Frontal cortex (tissue), 4 donors: ENCODE measurements around the gene IKZF3. TPM values are rescaled to one million over a fixed set of nuclear protein-coding genes. Genes with fewer than 3 reads are reported as not detected.

Source experiments
- DNase-seq, 2 donors: peaks; one replicate each; pipeline ENCODE4 v3.0.0; 2012; ENCODE audit warnings: low spot score in 2 of 2
- FAIRE-seq: peaks from 2 replicates; lab custom pipeline; 2012; peaks lifted over from hg19 to GRCh38; lab: Jason Lieb, UNC
- total RNA-seq: library from RNA; depleted of rRNA; stranded (reverse); fragments of >200 nt; gene quantifications from one replicate; pipeline ENCODE4 v1.2.3, GENCODE V29; 2014
- donor health status: control.
- donor health status: control.
- donor health status: control.

IKZF3 gene
- total RNA-seq, 1 donor from 2014 or later: 0.41 TPM

- FAIRE-seq: no peak
- DNase-seq: no peak
These were observed 118.6 kb downstream of the IKZF3 start for GRCh38 chr17:39745335-39746144.

GRCh38 chr17:39744836-39745215 is 119.3 kb downstream of the IKZF3 start:
- no peak for FAIRE-seq
- no peak for DNase-seq

- no peak for FAIRE-seq
- DNase-seq: no peak
These were observed 119.9 kb downstream of the IKZF3 start for GRCh38 chr17:39744075-39744835.

DNA sequence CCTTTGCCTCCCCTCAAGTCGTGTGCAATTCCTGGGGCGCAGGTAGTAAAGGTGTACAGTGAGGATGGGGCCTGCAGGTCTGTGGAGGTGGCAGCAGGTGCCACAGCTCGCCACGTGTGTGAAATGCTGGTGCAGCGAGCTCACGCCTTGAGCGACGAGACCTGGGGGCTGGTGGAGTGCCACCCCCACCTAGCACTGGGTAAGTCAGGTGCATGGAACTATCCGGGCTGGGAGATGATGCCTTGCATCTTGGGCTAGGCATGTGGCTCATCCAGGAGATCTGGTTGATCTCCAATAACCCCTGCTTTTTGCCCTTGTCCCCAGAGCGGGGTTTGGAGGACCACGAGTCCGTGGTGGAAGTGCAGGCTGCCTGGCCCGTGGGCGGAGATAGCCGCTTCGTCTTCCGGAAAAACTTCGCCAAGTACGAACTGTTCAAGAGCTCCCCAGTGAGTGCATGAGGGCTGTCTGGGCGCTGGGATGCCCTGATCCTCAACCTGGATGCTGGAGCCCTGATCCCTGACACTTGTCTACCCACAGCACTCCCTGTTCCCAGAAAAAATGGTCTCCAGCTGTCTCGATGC is 121.2 kb downstream of the IKZF3 start:
- no peak for DNase-seq
- FAIRE-seq: no peak

DNA sequence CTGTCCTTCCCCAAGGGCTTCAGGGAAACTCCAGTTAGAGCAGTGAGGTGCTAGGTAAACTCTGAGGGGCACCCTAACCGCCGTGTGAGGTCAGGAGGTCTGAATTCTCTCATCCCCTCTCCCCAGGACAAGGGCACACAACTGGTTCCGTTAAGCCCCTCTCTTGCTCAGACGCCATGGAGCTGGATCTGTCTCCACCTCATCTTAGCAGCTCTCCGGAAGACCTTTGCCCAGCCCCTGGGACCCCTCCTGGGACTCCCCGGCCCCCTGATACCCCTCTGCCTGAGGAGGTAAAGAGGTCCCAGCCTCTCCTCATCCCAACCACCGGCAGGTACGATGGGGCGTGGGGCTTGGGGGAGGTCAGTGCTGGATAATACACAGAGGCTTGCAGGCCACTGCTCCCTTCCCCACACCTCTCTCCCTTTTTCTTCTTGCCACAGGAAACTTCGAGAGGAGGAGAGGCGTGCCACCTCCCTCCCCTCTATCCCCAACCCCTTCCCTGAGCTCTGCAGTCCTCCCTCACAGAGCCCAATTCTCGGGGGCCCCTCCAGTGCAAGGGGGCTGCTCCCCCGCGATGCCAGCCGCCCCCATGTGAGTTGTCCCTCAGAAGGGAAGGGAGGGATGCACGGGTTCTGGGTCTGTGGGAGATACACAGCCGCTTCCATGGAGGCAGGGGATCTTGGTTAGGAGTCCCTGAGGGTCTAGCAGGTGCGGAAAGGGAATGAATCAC is 121.8 kb downstream of the IKZF3 start:
- DNase-seq: no peak
- FAIRE-seq: no peak

GRCh38 chr17:39740357-39741111 is 123.6 kb downstream of the IKZF3 start:
- FAIRE-seq: no peak

DNA sequence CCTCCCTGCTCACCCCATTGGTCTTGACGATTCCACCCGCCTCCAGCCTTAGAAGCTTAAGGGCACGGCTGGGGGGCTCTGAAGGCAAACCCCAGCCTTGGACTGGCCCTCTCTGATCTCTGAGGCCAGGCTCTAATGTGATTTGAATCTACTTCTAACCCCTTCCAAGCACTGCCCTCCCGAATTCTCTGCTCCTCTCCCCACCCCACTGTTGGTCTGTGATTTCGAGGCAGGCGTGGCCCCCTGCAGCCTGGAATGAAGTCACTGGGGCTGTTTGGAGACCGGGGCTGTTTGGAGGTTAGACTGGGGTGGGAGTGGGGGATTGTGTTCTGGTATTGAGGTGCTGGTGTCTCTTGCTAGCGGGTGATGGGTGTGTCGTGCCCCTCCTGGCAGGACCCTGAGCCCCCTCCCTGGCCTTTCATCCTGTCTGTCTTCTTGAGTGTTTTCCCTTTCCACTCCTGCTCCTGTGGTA is 124.2 kb downstream of the IKZF3 start:
- FAIRE-seq: no peak
- DNase-seq: no peak

More at GRCh38 chr17:39740357-39741111, 123.6 kb downstream of the IKZF3 start:
- no peak for DNase-seq

DNA sequence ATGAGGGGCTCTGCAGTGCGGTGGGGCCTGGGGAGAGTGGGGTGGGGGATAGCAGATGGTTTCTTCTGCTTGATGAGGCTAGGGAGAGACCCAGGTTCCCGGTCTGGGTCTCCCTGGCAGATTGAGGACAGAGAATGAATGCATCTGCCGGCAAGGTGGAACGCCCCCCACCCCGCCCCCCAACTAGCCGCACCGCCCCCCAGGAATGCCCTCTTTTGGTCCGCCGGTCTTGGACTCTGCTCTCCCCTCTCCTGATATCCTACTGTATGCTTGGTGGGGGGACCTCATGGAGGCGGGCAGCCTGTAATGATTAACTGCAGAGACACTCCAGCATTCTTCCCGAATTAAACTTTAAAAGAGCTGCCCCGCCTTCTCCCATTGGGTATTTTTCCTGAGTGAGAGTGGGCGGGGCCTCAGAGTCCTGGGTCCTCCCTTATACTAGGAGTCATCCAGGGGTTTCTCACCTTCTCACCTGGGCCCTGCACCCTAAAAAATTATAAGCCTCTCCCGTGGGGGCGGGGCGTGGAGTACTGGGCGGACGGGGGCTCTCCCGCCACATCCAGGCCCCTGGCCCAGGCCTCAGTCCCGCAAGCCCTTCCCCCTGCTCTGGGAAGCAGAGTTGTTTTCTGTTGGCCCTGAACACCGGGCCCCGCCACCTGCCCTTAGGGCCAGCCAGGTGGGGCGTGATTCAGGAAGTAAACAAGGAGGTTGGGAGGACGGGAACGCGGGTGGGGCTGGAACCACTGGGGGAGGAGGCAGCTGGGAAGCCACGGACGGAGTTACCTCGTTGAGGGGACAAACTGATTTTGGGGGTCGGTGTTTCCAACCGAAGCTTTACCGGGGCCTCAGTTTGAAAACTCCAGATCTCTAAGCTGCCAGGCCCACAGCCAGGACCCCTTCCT is 124.9 kb downstream of the IKZF3 start:
- DNase-seq: no peak
- no peak for FAIRE-seq

GRCh38 chr17:39738568-39738901 is 125.6 kb downstream of the IKZF3 start:
- DNase-seq (no peak), FAIRE-seq (no peak)

DNA sequence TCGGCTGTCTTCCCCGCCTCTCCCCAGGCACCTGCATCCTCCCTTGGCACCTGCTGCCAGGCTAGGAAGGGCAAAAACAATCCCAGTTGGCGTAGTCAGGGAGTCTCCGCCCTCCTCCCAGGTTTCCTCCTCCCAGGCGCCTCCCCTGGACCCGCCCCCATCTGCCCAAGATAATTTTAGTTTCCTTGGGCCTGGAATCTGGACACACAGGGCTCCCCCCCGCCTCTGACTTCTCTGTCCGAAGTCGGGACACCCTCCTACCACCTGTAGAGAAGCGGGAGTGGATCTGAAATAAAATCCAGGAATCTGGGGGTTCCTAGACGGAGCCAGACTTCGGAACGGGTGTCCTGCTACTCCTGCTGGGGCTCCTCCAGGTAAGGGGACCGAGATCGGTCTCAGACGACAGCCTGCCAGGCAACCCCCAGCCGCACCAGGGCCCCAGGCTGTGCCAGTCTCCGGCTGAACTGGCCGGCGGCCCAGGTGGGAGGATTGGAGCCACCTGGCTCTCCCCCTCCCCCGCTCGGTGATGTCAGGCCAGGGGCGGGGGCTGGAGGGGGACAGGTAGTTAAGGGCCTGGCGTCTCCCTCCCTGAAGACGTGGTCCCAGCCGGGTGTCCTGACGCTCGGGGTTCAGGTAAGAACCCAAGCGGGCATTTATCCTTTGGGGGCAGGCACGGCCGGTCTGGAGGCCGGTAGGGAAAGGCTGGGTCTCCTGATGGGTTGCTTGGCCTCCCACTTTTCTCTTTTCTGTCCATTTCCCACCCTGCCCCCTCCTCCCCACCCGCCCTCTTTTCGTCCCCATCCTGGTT is 126.1 kb downstream of the IKZF3 start, which contains the start of gene GRB7:
GRB7 (plus strand) TSS at position 179 of the 808 bp plus-strand sequence. CDS start 4,364 bp downstream, outside the sequence.
- FAIRE-seq (no peak), DNase-seq (no peak)

GRCh38 chr17:39737206-39737759 is 126.8 kb downstream of the IKZF3 start:
- DNase-seq: no peak
- FAIRE-seq: no peak

GRCh38 chr17:39736319-39737165 is 127.6 kb downstream of the IKZF3 start:
- DNase-seq: no peak
- FAIRE-seq: no peak

DNA sequence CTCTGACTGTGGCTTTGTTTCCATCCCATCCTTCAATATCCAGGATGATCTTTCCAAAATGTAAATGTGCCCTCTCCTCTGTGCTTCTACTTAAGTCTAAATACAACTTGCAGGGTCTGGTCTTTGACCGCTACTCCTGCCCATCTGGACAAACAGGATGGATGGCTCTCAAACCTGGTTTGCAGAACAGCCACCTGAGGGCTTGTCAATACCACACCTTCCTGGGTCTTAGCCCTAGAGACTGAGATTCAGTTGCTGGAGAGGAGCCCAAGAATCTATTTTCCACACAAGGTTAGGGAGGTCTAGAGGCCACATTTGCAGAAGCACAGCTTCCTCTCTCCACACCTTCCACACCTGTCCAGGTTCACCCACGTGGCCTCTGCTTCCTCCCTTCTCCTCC is 128.2 kb downstream of the IKZF3 start:
- no peak for DNase-seq
- FAIRE-seq: no peak

- no peak for FAIRE-seq
- no peak for DNase-seq
These were observed 131.5 kb downstream of the IKZF3 start for GRCh38 chr17:39732586-39732985.

DNA sequence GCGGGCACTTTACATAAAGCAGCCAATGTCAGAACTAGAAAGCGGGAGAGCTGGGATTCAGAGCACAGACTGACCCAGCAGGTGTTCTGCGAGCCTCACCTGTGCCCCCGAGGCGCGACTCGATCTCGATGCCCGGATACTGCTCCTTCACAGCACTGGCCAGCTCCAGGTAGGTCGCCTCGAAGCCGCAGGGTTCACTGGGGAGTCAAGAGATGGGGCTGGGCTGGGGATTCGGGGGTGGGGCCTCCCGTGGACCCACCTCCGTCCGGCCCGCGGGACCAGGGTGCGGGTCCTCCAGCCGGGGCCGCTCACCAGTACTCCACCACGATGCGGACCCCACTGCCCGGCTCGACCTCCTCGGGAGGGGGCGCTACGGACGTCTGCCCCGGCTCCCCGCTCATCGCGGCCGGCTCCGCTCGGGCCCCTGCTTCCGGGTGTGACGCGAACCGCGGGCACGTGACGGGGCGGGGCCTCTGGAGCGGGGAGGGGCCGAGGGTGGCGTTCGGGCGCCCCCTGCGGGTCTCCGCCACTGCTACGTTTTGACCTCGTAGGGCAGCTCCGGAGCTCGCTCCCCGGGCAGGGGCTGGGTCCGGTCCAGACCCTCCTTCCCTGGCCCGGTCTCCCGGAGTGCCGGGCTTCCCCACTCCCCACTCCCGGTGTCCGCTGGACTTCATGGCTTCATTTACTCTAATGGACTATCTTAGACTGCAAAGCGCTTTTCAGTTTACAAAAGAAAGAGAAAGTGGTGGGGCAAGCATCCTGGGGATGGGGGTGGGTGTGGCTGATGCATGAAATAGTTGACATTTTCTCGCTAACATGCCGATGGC is 133.8 kb downstream of the IKZF3 start, which contains the start of gene MIEN1:
MIEN1 (minus strand) TSS at position 438 of the 827 bp plus-strand sequence; CDS start at position 401, 37 bp downstream.
- FAIRE-seq: no peak

More for the DNA sequence above, 133.8 kb downstream of the IKZF3 start, which contains the start of gene MIEN1:
- DNase-seq: peak; percentile 98 to 100
